Measurements from ENCODE around the gene FNDC5.
A peak's percentile ranks its signal among the peaks of the same experiment; 100 is the strongest.

Gene FNDC5

GRCh38 chr1:32898958-32899357, 28.2 kb upstream of the FNDC5 start:
- no peak overlapping the region for H3K27ac ChIP-seq

GRCh38 chr1:32898056-32898455, 27.3 kb upstream of the FNDC5 start:
- no peak overlapping the region for H3K27ac ChIP-seq
- H3K4me3 ChIP-seq = no peak overlapping the region

More at GRCh38 chr1:32898958-32899357, 28.2 kb upstream of the FNDC5 start:
- no peak overlapping the region for H3K4me3 ChIP-seq

GRCh38 chr1:32897082-32898049, 26.7 kb upstream of the FNDC5 start:
- H3K27ac ChIP-seq = no peak overlapping the region

DNA sequence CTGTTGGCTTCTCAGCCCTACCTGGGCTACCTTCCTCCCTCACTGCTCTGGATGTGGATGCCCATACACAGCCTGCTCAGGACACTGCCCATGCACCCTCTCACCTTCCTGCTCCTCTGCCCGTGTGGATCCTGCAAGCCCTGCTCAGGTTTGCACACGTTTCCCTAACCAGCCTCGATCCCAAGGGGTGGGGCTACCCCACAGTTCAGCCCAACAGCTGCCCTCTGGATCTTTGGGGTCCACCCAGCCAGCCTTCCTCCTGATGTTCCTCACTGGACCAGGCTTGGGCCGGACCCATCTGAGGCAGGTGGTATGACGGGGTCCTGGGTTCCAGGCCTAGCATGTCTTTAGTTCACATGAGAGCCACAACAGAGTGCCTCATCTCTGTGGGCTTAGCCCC, 25.7 kb upstream of the FNDC5 start:
- H3K27ac ChIP-seq = no peak overlapping the region
- H3K4me3 ChIP-seq = no peak overlapping the region

More at GRCh38 chr1:32897082-32898049, 26.7 kb upstream of the FNDC5 start:
- no peak overlapping the region for H3K4me3 ChIP-seq

GRCh38 chr1:32895325-32896215, 24.9 kb upstream of the FNDC5 start:
- Histone ChIP-seq H3K4me3 (no peak overlapping the region), H3K27ac (no peak overlapping the region)

DNA sequence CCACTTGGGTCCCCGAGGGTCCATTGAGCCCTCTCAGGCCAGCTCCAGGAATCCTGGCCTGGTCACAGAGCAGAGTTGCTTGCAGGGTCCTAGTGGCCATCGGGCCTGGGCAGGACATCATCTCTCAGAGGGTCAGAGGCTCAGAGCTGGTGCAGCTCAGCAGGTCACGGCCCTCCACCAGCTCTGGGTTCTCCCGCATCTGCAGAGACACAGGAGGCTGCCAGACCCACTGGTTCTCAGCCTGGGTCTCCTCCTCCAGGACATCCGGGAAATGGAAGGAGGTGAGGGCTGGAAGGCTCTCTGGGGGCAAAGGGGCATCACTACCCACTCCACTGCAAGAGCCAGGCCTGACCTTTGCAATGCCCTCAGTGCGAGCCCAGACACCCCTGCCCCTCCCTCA, 24.0 kb upstream of the FNDC5 start:
- Histone ChIP-seq H3K27ac (no peak overlapping the region), H3K4me3 (no peak overlapping the region)

- no peak overlapping the region for H3K4me3 ChIP-seq
- H3K27ac ChIP-seq = peak overlapping the region in 2 of 21 experiments; percentile 22 to 37
Observed at GRCh38 chr1:32894019-32894600, 23.4 kb upstream of the FNDC5 start.

DNA sequence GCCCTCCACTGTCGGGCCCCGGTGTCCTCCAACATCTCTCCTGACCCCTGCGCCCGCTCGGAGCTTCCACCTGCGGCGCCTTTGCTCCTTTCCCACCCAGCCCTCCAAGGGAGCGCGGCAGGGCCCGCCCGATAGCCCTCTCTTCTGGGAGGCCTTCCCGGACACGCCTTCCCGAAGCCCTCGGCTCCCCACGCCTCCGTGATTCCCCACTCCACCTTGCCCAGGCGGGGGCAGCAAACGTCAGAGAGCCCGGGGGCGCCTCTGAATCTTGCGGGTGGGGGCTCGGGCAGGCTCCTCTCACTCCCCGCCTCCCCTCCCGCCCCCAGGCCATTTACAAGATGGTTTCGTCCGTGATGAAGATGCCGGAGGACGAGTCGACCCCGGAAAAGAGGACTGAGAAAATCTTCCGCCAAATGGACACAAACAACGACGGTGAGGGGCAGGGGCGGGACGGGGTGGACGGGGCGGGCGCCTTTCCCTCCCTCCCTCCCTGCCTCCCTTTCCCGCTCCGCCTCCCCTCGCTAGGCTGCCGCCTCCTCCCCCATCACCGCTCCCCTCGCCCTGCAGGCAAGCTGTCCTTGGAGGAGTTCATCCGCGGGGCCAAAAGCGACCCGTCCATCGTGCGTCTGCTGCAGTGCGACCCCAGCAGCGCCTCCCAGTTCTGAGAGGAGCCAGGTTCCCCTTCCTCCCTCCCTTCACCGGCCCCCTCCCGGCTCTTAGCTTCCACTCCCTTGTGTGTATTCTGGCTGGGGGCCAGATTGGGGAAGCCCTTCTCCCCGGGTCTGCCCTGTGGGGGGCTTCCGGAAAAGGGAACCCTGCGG, 22.7 kb upstream of the FNDC5 start:
- Histone ChIP-seq H3K4me3 (peak overlapping the region; percentile 19 to 50 (median 34)), H3K27ac (peak overlapping the region in 4 of 21 experiments; percentile 3 to 38 (median 30))

- peak overlapping the region; percentile 19 to 50 (median 34) for H3K4me3 ChIP-seq
- H3K27ac ChIP-seq = peak overlapping the region in 3 of 21 experiments; percentile 1 to 37 (median 3)
Observed at GRCh38 chr1:32892368-32893197, 21.9 kb upstream of the FNDC5 start.

DNA sequence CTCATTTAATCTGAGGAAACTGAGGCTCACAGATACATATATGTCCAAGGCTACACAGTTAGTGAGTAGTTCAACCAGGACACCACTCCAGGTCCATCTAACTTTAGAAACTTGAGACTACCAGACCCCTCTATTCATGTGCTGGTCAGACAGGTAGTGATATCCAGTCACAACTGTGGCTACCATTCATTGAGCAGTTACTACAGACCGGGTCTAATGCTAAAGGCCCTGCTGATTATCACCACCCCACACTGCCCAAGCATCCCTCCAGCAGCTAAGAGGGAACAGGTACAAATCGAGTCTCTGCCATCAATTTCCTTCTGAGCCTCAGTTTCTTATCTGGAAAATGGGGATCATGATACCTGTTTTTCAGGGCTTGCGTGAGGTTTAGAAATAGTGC, 20.9 kb upstream of the FNDC5 start:
- Histone ChIP-seq H3K27ac (no peak overlapping the region), H3K4me3 (no peak overlapping the region)

GRCh38 chr1:32891241-32891570, 20.5 kb upstream of the FNDC5 start:
- Histone ChIP-seq H3K4me3 (no peak overlapping the region), H3K27ac (no peak overlapping the region)

DNA sequence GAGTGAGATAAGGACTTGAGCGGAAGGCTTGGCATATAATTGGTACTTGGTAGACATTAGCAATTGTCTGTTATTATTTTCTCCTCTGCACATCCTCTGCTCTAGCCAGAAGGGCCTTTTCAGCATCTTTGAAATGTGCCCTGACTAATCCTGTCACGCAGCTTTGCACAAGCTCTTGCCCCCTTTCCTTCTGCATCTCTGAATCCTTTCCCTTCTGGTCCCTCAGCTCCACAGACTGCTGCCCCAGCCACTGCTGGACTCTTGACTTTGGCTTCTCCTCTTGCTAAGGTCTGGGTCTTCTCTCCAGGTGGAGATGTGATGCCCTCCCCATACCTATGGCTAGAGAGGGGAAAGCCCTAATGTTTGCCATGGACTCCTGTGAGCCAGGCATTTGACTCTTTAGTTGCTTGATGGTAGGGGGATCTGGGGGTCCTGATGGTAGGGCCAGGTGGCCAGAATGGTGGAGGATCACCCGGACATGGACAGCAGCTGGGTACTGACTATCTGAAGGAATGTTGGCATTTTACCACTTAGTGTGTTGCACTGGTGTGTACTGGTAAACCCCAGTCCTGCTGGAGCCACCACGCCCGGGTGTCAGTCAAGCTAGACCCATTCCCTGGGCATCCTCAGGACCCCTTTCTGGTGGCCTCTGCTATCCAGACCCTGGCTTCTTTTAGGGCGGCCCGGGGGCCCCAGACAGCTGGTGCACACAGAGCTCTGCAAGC, 20.0 kb upstream of the FNDC5 start:
- no peak overlapping the region for H3K27ac ChIP-seq
- H3K4me3 ChIP-seq = no peak overlapping the region

DNA sequence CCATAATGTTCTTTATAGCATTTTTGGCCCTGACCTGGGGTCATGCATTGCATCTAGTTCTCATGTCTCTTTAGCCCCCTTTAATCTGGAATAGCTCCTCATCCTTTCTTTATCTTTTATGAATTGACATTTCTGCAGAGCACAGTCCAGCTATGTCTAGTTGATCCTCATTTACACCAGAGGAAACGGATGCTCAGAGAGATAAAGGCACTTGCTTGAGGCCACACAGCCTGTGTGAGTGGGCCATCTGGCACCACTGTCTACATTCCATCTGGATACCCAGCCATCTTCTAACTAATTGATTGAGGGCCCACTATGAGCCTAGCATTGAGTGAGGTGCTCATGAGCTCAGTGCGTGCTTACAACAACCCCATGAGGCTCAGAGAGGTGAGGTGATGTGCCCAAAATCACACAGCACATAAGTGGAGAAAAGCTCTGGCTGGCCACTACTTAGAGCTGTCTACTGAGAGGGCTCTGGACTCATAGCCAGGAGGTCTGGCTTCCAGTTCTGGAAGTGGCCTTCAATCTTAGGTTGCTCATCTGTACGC, 19.1 kb upstream of the FNDC5 start:
- H3K4me3 ChIP-seq = no peak overlapping the region
- H3K27ac ChIP-seq = no peak overlapping the region

GRCh38 chr1:32888677-32889420, 18.1 kb upstream of the FNDC5 start:
- H3K27ac ChIP-seq = no peak overlapping the region
- H3K4me3 ChIP-seq = no peak overlapping the region

DNA sequence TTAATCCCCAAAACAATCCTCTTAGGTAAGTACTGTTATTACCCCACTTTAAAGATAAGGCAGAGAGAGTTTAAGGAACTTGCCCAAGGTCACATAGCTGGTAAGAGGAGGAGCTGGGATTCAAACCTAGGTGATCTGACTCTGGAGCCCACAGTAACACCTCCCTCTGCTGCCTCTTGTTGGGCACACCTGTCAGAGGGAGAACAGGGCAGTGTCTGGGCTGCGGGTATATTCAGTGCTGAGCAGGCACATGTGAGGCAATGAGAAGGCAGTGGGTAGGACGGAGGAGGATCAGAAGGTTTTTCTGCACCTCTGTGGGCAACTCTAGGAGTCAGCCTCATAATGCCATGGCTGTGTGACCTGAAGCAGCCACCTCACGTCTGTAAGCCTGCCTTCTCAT, 17.4 kb upstream of the FNDC5 start:
- Histone ChIP-seq H3K27ac (no peak overlapping the region), H3K4me3 (no peak overlapping the region)

DNA sequence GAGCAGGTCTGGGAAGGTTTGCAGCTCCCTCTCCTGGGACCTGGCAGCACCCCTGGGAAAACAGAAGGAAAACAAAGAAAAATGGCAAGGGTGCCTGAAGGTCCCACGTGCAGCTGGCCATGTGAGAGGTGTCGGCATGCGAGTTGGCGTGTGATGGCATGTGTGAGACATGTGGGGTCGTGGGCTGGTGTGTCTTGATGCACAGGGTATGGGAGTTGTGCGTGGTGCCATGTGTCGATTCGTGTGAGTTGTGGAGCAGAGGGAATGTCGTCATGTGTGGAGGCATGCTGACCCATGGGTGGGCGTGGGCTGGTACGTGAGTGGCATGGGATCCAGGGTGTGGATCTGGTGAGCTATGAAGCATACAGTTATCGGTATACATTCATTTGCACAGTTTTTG, 16.9 kb upstream of the FNDC5 start:
- Histone ChIP-seq H3K27ac (no peak overlapping the region), H3K4me3 (no peak overlapping the region)

DNA sequence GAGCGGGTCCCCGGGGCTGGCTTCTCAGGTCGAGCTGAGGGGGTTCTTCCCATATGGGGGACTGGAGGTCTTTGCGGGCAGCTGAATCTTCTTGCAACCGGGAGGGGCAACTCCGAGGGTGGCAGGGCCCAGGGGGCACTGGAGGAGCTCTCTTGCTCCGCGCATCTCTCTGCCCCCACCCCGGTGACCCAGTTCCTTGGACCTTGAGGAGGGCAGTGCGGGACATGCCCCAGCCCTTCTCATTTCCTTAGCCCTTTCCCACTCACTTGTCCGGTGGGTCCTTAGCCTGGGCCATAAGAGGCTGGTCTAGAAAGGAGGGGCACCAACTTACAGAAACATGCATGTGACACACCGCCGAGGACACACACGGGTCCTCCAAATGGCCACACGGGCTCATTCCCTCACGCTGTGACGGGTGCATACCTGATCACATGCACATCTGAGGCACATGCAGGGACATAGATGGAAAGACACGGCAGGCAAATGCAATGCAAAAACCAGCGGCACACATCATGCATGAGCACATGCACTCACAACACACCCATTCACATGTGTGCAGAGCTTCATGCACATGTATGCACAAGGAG, 16.2 kb upstream of the FNDC5 start:
- H3K27ac ChIP-seq = no peak overlapping the region
- no peak overlapping the region for H3K4me3 ChIP-seq

Data from skin epidermis (tissue), 12 donors.